ENCODE results near the gene TRIM58.

TRIM58 gene

GRCh38 chr1:247857069-247857984, at the start of gene TRIM58:
Gene TRIM58, plus strand, starts transcription at chr1:247857187. Its CDS starts 60 bp downstream, at chr1:247857247.
- in situ Hi-C loops (cut with MboI; ENCODE audit: low sequenced_read_pairs): no loop called here

DNA sequence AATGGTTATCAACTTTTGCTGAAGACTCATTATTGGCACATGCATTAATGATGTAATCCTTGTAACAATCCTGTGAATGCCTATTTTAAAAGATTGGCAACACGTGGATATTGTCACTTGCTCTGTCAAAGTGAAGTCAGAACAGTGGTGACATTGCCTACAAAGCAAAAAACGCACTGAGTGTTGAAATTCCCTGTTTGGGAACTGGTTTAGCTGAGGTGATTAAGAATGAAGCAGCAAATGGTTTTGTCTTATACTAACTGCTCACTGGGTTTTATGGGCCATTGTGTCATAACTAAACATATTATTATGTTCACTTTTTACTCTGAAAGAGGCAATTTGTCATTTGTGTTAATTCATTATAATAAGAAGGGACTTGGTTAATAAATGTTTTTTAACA, 44.4 kb upstream of the TRIM58 start:
- in situ Hi-C loops (cut with MboI; ENCODE audit: low sequenced_read_pairs): no loop called here

GRCh38 chr1:247822060-247822459, 34.9 kb upstream of the TRIM58 start:
- in situ Hi-C loops (cut with MboI; ENCODE audit: low sequenced_read_pairs): no loop called here

DNA sequence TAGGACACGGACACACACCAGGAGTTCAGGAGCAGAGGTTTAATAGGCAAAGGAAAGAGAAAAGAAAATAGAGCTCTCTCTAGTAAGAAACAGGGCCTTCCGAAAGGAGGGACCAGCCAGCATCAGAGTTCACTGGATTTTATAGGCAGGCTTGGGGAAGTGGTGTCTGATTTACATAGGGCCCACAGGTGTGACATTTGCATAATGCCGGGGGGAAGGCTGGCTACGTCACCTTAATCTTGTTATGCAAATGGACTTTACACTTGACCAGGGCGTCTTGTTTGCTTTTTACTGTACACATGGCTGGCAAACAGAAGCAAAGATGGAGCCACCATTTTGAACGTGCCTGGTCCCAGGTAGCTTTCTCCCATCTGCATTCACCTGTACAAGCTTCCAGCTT, 33.0 kb upstream of the TRIM58 start, which contains the start of gene OR14A16:
Gene OR14A16 (minus strand): TSS at position 97 of the 400 bp plus-strand sequence. CDS start 8,390 bp downstream, outside the sequence.
- in situ Hi-C loops (cut with MboI; ENCODE audit: low sequenced_read_pairs): no loop called here

DNA sequence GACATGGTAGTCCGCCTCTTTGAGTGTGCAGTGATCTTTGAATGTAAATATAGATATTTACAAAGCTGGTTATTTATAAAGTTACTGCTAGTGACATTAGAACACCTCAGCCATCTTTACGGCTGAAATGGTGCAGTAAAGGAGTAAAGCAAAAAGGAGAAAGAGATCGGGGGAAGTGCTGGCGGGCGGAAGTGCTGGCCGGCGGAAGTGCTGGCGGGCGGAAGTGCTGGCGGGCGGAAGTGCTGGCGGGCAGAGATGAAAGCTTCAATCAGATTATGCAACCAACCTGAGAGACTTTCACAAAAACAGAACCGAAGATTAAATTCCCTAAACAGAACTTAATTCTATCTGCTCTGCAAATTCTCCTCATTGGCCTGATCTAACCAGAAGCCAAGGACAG, 31.6 kb upstream of the TRIM58 start:
- in situ Hi-C loops (cut with MboI; ENCODE audit: low sequenced_read_pairs): no loop called here

DNA sequence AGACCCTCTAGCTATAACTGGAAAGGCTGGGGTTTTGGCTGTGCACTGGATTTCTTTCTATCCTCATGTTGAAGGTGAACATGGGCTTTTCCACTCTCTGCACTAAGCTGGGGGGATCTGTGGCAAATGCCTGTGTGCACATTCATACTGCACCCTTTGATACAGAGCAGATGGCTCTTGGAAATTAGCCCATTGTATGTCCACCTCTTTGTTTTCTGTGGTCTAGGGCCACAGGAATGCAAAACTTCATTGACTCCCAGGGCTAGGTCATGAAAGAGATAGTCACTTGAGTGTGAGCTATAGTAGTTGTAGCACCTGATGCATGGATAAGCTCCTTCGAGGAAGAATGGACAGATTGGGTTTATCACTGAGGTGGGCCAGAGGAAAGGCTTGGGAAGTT, 27.3 kb upstream of the TRIM58 start:
- in situ Hi-C loops (cut with MboI; ENCODE audit: low sequenced_read_pairs): no loop called here

DNA sequence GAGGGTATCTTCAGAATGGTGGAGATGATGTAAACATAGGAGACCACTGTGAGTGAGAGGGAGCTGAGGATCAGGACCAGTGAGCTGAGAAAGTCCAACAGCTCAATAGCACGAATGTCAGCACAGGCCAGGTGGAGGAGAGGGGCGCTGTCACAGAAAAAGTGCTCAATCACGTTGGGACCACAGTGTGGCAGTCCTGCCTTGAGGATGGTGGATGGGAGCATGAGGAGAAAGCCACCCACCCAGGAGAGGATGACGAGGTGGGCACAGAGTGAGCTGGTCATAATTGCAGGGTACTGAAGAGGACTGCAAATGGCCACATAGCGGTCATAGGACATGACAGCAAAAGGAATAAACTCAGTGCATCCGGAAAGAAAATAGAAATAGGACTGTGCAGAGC, 23.4 kb upstream of the TRIM58 start:
- in situ Hi-C loops (cut with MboI; ENCODE audit: low sequenced_read_pairs): no loop called here

DNA sequence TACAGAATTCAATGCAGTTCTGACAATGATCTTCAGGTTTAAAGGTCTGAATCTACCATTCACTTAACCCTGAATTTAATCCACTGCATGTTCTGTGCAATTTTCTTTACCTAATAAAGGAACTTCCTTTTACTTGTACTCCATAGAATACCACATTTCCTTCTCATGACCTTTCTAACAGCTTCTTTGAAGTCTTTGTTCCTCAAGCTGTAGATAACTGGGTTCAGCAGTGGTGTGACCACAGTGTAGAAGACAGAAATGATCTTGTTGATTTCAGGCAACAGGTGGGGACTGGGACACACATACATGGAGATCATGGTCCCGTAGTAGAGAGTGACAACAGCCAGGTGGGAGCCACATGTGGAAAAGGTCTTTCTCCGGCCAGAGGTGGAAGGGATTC, 16.2 kb upstream of the TRIM58 start:
- in situ Hi-C loops (cut with MboI; ENCODE audit: low sequenced_read_pairs): no loop called here

- in situ Hi-C loops (cut with MboI; ENCODE audit: low sequenced_read_pairs): no loop called here
These were observed 15.2 kb upstream of the TRIM58 start, which contains the start of gene OR11L1 for GRCh38 chr1:247841796-247842195. Gene OR11L1, minus strand, starts transcription at chr1:247841896. Its CDS starts 0 bp downstream, at chr1:247841896.

GRCh38 chr1:247843411-247843810, 13.6 kb upstream of the TRIM58 start:
- in situ Hi-C loops (cut with MboI; ENCODE audit: low sequenced_read_pairs): no loop called here

GRCh38 chr1:247845011-247845692, 11.8 kb upstream of the TRIM58 start:
- in situ Hi-C loops (cut with MboI; ENCODE audit: low sequenced_read_pairs): no loop called here

- in situ Hi-C loops (cut with MboI; ENCODE audit: low sequenced_read_pairs): no loop called here
These were observed 11.3 kb upstream of the TRIM58 start for GRCh38 chr1:247845693-247846017.

GRCh38 chr1:247848346-247848745, 8.6 kb upstream of the TRIM58 start:
- in situ Hi-C loops (cut with MboI; ENCODE audit: low sequenced_read_pairs): no loop called here

DNA sequence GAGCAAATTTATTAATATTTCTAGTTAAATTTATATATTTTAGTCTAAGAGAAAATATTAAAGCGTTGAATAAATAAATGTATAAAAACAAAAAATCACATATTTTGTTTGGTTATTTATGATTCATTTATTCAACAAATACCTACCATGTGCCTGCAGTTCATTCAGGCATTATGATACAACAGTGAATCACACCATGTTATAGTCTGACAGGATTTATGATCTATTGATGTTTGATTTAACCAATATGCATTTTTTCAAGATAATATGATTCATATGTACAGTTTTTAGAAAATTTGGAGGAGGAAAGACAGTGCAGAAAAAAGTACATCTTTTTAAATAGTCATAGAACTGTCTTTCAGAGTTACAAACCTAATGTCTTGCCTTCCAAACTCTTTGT, 7.4 kb upstream of the TRIM58 start:
- in situ Hi-C loops (cut with MboI; ENCODE audit: low sequenced_read_pairs): no loop called here

DNA sequence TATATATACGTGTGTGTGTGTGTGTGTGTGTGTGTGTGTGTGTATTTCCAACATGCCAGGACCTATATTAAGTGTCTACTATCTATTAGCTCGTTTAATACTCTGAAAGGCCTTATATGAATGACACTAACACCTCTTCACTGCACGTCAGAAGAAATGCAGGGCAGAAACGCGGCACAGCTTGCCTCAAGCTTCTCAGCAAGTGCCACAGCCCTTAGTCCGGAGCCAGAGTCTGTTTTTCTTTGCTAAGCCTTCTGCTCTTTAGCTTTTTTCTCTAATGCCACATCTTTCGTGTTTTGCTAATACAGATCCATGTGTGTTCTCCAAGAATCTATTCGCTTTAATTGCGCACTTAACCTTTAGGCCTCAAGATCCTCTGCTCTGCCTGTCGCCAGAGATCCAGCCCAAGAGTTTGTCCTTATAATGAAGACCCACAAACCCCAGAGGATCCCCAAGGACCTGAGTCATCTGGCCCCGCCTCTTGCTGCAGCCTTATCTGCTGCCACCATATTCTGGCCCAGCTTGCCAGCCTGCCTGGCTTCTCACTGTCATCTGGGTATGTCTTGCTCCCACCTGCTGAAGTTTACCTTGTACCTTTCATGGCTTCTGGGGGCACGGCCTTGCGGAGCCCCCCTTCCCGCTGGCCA, 2.0 kb upstream of the TRIM58 start:
- in situ Hi-C loops (cut with MboI; ENCODE audit: low sequenced_read_pairs): no loop called here

DNA sequence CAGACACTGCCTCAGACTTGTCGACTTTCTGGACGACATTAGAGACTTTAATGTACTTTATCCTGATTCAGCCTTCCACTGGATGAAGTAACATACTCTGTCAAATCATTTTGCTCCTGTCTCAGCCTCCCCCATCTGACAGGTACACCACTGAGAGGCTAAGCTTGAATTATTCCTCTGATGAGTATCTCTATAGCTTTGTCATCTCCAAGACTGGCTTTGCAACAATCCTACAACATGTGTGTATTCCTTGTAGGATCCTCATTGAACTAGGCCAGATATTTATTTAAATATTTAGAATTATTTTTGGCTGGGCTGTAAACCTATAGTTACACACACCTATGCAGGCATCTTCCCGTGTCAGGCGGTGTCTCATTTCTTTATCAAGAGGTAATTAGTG, 1.1 kb upstream of the TRIM58 start:
- in situ Hi-C loops (cut with MboI; ENCODE audit: low sequenced_read_pairs): no loop called here

DNA sequence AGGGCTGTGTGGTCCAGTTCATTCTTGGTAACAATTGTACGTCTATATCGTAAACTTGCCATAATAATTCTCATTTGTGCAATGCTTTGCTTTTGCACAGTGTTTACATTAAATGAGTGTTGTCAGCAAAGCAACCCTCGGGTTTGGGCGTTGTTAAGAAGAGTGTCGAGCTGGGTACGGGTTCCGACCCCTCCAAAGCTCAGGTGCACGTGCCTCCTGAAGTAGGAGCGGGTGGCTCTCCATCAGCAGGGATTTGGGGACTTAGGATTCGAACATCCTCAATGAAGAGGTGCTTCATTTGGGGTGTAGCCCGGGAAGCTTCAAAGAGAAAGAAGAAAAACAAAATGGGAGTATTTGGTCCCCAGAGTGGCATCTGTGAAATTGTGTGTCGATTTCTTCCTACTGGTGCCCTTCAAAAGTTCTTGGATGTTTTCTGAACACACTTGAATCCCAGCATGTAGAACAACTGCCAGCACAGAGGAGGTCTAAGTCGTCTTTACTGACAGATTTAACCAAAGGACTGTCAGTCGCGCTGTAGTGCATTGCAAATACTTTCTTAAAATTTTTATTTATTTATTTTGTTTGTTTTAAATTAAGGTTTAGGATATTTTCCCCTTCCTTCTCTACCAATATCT, 1.1 kb downstream of the TRIM58 start:
- in situ Hi-C loops (cut with MboI; ENCODE audit: low sequenced_read_pairs): no loop called here

- in situ Hi-C loops (cut with MboI; ENCODE audit: low sequenced_read_pairs): no loop called here
These were observed 5.8 kb downstream of the TRIM58 start for GRCh38 chr1:247862756-247863155.

DNA sequence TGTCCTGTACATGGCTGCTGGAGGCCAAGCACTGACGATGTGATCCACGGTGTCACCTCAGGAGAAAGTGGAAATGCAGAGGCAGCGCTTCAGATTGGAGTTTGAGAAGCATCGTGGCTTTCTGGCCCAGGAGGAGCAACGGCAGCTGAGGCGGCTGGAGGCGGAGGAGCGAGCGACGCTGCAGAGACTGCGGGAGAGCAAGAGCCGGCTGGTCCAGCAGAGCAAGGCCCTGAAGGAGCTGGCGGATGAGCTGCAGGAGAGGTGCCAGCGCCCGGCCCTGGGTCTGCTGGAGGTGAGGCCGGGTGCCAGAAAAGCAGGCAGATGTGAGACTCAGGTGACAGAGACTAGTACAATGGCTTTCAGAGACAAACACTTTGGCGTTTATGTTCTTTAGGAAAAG, 7.7 kb downstream of the TRIM58 start:
- in situ Hi-C loops (cut with MboI; ENCODE audit: low sequenced_read_pairs): no loop called here

DNA sequence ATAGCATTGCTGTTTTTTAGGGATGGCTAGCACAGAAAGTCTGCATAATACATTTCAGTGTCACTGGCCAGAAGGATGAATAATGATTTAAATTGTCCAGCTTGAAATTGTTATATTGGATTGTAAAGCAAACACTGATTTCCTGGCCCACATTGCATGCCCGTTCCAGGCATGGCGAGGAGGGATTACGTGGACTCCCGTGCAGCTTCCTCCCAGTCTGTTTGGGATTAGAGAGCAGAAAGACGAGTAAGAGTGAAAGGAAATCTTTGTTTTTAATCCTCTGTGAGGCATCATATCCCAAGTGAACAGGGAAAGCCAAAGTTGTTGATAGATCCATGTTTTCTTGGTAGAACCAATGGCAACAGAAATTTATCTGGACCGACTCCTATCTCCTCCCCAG, 8.4 kb downstream of the TRIM58 start:
- in situ Hi-C loops (cut with MboI; ENCODE audit: low sequenced_read_pairs): no loop called here

DNA sequence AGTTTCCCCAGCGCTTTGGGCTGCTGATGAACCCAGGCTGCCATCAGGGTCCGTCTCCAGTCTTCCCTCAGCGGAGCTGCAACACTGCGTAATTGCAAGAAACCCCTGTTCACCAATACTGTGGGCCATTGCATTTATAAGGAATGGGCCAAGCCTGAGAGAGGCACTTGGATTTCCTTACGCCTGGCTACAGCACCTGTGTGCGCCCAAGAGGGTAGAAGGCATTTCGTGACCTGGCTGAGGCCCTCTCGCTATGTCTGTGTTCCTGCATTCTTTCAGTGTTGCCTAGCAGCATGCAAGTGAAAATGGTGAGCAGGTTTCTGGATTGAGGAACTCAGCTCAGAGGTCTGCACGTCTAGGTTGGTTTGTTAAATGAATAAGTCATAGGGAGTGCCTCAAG, 26.4 kb downstream of the TRIM58 start:
- in situ Hi-C loops (cut with MboI; ENCODE audit: low sequenced_read_pairs): no loop called here

All from HL-60/S4 (cell line).